HG02678 (cell line): ENCODE measurements around the gene NAT8.
"Not testable (repeated sequence)": the region's sequence is repeated elsewhere in the genome, so short reads cannot be mapped to it uniquely, and the experiment has no call there.

ENCODE experiments used
- ATAC-seq: cut with Tn5 transposase; IDR thresholded peaks from one replicate; pipeline ENCODE4 v1.9.1; 2021; ENCODE audit warnings: mild to moderate bottlenecking, moderate library complexity; ENCODE audit not compliant: unreplicated experiment

The NAT8 gene

GRCh38 chr2:73638429-73638828 lies 3.8 kb downstream of the NAT8 start:
- ATAC-seq, result no peak

- ATAC-seq, result not testable (repeated sequence)
These were observed 5.2 kb downstream of the NAT8 start for GRCh38 chr2:73636977-73637376.

DNA sequence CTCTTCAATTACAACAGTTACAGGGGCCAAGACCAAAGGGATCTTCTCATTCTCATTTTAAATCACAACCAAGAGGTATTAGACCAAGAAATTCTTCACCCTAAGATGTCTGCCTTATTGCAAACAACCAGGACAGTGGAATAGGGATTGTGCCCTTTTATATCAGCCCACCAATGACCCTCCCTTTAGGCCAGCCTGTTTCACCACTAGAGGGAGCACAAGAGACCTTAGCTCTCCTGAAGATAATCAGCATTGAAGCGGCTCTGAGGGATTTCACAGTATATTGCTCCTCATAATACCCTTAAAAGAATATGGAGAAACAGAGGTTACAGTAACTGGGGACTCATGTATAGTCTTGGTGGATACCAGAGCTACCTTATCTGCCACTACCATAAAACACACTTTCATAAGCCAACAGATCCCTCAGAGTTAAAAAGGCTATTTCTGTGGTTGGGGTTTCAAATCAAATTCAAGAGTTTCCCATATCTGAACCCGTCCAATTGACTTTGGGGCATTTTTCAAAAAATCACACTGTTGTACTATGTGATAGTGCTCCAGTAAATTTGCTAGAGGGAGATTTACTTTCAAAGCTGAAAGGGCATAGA lies 11.5 kb downstream of the NAT8 start:
- ATAC-seq, result peak; percentile 62

DNA sequence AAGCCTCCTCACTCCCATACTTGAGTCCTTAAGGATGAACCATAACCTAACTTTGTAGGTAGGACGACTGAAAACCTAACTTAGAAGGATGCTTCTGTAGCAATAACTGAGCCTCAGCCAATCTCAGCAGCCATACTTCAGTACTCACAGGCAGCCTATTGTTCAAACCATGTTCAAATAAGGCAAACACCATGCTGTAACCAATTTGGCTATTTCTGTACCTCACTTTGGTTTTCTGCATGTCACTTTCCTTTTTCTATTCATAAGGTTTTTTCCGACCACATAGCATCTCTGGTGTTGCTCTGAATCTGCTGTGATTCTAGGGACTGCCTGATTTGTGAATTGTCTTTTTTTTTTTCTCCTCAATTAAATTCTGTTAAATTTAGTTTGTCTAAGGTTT lies 13.7 kb downstream of the NAT8 start:
- peak; percentile 45 for ATAC-seq

DNA sequence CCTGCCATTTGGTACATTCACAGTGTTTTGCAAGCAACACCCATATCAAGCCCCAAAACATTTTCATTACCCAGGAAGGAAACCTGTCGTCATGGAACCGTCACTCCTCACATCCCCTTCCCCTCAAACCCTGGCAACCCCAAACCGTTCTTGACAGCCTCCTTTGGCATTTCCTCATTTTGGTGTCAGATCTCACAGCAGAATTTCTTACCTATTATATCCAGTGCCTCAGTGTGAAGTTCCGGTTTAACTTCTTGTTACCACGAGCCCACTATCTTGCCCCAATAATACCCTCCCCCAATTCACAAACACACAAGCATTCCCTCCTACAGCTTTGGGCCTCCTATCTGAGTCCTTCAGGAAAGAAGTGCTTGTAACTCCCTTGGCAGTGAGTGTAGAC lies 16.0 kb downstream of the NAT8 start:
- ATAC-seq, result not testable (repeated sequence)

DNA sequence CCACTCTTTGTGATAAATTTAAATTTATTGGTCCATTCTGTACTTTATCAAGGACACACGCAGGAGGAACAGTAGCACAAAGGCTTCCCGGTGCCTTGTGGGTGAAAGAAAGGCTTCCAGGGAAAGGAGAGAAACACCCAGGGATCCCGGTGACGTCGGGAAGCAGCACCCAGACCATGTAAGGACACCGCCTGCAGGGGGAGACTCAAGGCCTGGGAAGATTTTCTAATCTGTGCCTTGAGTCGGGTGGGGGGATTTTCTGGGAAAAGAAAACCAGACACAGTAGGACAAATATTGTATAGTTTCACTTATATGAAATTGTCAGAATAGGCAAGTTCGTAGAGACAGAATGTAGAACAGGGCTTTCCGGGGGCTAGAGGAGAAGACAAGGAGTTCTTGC lies 17.6 kb downstream of the NAT8 start:
- not testable (repeated sequence) for ATAC-seq

- ATAC-seq, result not testable (repeated sequence)
These were observed 18.2 kb downstream of the NAT8 start for GRCh38 chr2:73624036-73624435.

- not testable (repeated sequence) for ATAC-seq
These were observed 22.3 kb downstream of the NAT8 start for GRCh38 chr2:73619925-73620324.

- ATAC-seq, result no peak
These were observed 27.2 kb downstream of the NAT8 start for GRCh38 chr2:73614997-73615396.

GRCh38 chr2:73614105-73614504 lies 28.1 kb downstream of the NAT8 start:
- no peak for ATAC-seq

DNA sequence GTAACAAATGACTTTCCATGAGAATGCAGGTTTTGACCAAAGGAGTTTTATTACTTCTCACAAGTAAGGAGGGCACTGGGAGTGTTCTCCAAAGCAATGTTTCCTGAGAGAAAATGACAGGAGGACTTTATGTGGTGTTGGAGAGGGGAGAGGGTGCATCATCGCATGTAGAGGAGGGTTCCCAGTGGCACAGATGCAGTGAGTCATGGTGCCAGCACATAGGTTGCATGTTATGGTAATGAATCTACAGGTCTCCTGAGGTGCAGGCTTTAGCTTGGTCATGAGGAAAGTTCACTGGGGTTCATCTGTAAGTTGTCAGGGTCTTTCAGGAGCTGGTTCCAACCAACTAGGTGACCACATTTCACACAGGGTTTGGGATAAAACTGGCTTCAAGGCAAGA lies 30.4 kb downstream of the NAT8 start:
- ATAC-seq, result no peak

DNA sequence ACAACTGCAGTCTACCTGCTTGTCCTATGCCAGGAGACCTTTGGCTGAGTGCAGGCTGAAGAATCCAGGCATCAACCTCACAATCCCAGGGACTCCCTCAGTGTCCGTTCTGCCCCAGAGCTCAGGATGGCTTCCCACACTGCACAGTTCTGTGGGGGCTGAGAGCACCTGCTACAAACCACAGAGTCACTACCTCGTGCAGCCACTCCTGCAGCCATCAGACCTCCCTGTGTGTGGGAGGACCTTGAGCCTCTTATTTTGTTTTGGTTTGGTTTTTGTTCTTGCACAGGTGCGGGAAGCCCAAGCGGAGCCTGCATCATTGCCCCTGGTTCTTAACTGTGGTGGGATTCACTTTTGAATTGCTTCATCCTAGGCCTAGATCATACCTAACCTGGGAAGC lies 31.0 kb downstream of the NAT8 start:
- peak; percentile 78 for ATAC-seq

- no peak for ATAC-seq
These were observed 32.1 kb downstream of the NAT8 start for GRCh38 chr2:73610111-73610510.

- ATAC-seq, result not testable (repeated sequence)
These were observed 37.6 kb downstream of the NAT8 start for GRCh38 chr2:73604589-73604988.

GRCh38 chr2:73603099-73603588 lies 39.1 kb downstream of the NAT8 start:
- ATAC-seq, result peak; percentile 55

DNA sequence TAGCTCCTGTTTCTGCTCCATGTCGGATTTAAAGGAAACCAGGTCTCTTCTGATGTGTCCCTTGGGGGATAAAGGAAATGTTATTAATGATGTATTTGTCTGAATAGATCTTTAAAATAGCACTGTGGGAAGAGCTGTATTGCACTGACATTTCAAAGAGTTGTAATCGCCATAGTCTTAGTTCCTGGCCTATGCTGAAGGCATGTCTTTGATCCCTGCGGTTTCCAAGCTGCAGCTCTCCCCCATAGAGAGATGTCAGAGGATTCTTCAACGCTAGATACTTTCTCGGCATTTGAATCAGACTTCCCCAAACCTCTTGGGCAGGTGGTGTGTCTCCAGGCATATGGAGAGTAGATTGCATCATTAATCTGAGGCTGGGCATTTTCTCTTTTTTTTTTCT lies 40.4 kb downstream of the NAT8 start:
- no peak for ATAC-seq

DNA sequence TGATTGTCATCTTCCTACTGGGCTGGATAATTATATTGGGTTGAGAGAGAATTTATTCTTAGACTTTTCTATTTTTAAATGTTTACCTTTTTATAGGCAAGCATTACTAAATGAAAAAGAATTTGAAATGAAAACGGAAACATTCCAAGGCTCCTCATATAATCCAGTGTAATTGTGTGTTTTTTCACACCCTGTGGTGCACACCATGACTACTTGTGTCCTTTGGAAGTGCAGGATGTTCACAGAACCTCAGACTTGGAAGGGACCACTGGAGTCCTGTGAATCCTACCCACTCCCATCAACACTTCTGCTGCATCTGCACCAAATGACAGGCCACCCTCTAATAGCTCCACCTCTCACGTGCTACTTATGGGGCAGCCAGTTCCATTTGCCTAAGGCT lies 48.0 kb downstream of the NAT8 start:
- no peak for ATAC-seq

- no peak for ATAC-seq
These were observed 48.5 kb downstream of the NAT8 start for GRCh38 chr2:73593680-73594079.
